ENCODE results near the gene TCFL5. TPM values are rescaled to one million over a fixed set of nuclear protein-coding genes. Genes with fewer than 3 reads are reported as not detected.

Gene TCFL5
- total RNA-seq, 6 experiments from 2014 or later = 19.9 to 25.2 (median 21.1) TPM

- Mint-ChIP-seq H3K4me3 (no peak overlapping the region; the same call in 1 of the 2 replicates), H3K36me3 (ENCODE audit: low read depth) (peaks cover 12% of the 10 kb centered on the region; the same call in 1 of the 2 replicates), H3K4me1 (ENCODE audit: low read depth) (peaks cover 25% of the 10 kb centered on the region), H3K27me3 (ENCODE audit: insufficient read depth) (peaks cover 6% of the 10 kb centered on the region; the same call in 1 of the 2 replicates), H3K9me3 (no peaks in the 10 kb centered on the region; the same call in 1 of the 2 replicates), H3K27ac (no peak overlapping the region)
- DNase-seq = no peak
- TF ChIP-seq, protein P1, sequence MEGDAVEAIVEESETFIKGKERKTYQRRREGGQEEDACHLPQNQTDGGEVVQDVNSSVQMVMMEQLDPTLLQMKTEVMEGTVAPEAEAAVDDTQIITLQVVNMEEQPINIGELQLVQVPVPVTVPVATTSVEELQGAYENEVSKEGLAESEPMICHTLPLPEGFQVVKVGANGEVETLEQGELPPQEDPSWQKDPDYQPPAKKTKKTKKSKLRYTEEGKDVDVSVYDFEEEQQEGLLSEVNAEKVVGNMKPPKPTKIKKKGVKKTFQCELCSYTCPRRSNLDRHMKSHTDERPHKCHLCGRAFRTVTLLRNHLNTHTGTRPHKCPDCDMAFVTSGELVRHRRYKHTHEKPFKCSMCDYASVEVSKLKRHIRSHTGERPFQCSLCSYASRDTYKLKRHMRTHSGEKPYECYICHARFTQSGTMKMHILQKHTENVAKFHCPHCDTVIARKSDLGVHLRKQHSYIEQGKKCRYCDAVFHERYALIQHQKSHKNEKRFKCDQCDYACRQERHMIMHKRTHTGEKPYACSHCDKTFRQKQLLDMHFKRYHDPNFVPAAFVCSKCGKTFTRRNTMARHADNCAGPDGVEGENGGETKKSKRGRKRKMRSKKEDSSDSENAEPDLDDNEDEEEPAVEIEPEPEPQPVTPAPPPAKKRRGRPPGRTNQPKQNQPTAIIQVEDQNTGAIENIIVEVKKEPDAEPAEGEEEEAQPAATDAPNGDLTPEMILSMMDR (IDR thresholded peaks at IDR 0.05) = no peak
Measured at GRCh38 chr20:62860924-62861691, 514 bp downstream of the TCFL5 start.

DNA sequence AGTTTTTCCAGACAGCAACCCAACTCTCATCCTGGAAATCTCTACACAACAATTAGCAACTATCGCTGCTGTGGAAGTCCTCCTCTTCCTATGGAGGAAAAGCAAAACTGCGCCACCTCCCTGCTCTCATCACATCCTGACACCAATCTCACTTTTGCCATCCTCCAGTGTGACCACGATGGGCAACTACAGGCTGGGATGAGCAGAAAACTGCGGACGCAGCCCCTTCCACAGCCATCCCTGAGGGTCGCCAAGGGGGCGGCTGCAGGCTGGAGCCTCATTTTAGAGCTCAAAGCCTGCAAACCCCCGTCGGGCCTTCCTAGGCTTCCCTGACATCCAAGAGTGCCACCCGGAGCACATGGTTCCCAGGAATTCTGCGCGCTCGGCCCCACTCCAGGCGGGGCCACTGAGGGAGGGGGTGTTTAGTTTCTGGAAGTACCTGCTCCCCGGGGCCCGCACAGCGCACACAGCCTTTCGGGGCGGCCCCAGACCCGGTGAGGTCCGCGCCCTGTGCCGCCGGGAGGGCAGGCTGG, 1.2 kb downstream of the TCFL5 start:
- H3K27ac Mint-ChIP-seq = peak overlapping the region; percentile 48; the same call in 1 of the 2 replicates
- H3K4me1 Mint-ChIP-seq (ENCODE audit: low read depth) = peaks cover 25% of the 10 kb centered on the region
- TF ChIP-seq, protein P1 (IDR thresholded peaks at IDR 0.05) = no peak; the same call in 1 of the 2 replicates
- H3K9me3 Mint-ChIP-seq = no peaks in the 10 kb centered on the region; the same call in 1 of the 2 replicates
- H3K36me3 Mint-ChIP-seq (ENCODE audit: low read depth) = peaks cover 12% of the 10 kb centered on the region; the same call in 1 of the 2 replicates
- peak; percentile 21 for DNase-seq
- H3K4me3 Mint-ChIP-seq = peak overlapping the region; percentile 86
- H3K27me3 Mint-ChIP-seq (ENCODE audit: insufficient read depth) = peaks cover 2% of the 10 kb centered on the region; the same call in 1 of the 2 replicates

DNA sequence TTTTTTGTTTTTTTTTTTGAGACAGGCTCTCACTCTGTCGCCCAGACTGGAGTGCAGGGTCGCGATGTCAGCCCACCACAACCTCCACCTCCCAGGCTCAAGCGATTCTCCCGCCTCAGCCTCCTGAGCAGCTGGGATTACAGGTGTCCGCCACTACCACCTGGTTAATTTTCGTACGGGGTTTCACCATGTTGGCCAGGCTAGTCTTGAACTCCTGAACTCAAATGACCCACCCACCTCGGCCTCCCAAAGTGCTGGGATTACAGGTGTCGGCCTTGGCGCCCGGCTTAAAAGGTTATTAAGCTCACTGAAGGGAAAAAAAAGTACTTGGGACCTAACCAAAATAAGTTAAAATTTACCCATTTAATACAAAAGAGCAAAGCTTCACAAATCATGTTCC, 1.9 kb downstream of the TCFL5 start:
- TF ChIP-seq, protein P1 (IDR thresholded peaks at IDR 0.05) = no peak
- Mint-ChIP-seq H3K27ac (no peak overlapping the region), H3K9me3 (no peaks in the 10 kb centered on the region; the same call in 1 of the 2 replicates), H3K4me3 (peak overlapping the region; percentile 86), H3K27me3 (ENCODE audit: insufficient read depth) (peaks cover 2% of the 10 kb centered on the region; the same call in 1 of the 2 replicates), H3K36me3 (ENCODE audit: low read depth) (peaks cover 12% of the 10 kb centered on the region), H3K4me1 (ENCODE audit: low read depth) (peaks cover 25% of the 10 kb centered on the region)
- no peak for DNase-seq

GRCh38 chr20:62858058-62858830, 3.4 kb downstream of the TCFL5 start:
- H3K36me3 Mint-ChIP-seq (ENCODE audit: low read depth) = peaks cover 20% of the 10 kb centered on the region
- H3K27ac Mint-ChIP-seq = no peak overlapping the region
- peaks cover 2% of the 10 kb centered on the region; the same call in 1 of the 2 replicates for H3K27me3 Mint-ChIP-seq (ENCODE audit: insufficient read depth)
- no peaks in the 10 kb centered on the region; the same call in 1 of the 2 replicates for H3K9me3 Mint-ChIP-seq
- TF ChIP-seq, protein P1 (IDR thresholded peaks at IDR 0.05) = no peak
- H3K4me3 Mint-ChIP-seq = no peak overlapping the region
- DNase-seq = no peak
- peaks cover 25% of the 10 kb centered on the region for H3K4me1 Mint-ChIP-seq (ENCODE audit: low read depth)

GRCh38 chr20:62856931-62857619, 4.5 kb downstream of the TCFL5 start:
- Mint-ChIP-seq H3K9me3 (no peaks in the 10 kb centered on the region), H3K27ac (no peak overlapping the region), H3K4me1 (ENCODE audit: low read depth) (peaks cover 17% of the 10 kb centered on the region), H3K27me3 (ENCODE audit: insufficient read depth) (peaks cover 2% of the 10 kb centered on the region; the same call in 1 of the 2 replicates), H3K36me3 (ENCODE audit: low read depth) (peaks cover 27% of the 10 kb centered on the region), H3K4me3 (no peak overlapping the region)
- no peak for DNase-seq
- TF ChIP-seq, protein P1 (IDR thresholded peaks at IDR 0.05) = no peak

Measured in HFFc6 (cell line).